ENCODE results near the gene SLC4A11.

SLC4A11 gene

DNA sequence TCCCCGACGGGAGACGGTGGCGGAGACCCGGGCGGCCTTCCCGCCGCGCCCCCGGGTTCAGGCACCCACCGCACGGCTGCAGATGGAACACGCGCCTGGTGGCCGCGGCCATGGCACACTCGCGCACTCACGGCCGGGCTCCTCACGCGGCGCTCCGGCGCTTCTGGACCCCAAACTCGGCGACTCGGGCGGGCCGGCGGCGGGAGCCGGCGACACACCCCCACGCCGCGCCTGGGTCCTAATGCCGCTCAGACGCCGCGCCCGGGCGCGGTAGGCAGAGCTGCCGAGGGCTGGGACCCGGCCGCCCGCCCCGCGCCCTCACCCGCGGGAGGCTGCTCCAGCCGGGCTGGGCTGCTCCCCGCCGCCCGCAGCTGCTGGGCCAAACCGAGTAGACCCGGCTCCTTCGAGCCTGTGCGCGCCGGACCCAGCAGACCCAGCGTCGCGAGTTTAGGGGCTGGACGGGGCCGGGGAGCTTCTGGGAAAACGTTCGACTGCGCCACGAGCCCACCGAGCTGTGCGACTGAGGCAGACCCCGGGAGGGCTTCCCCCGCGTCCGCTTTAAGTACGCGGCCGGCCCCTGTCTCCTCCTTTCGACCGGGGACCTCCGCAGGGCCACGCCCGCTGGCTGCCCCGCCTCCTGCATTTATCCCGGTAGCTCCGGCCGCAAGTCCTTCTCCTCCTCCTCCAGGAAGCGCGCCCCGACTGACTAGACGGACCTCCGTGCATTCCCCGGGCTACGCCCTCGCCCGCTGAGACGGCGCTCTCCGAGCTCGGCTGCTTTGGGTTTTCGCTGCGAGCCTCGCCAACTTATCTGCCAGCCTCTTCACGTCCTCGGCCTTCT lies at the start of gene SLC4A11:
Gene SLC4A11 (minus strand): TSS at position 165 of the 841 bp plus-strand sequence. CDS start 53 bp downstream, at position 112.
- DNase-seq, result no peak

DNA sequence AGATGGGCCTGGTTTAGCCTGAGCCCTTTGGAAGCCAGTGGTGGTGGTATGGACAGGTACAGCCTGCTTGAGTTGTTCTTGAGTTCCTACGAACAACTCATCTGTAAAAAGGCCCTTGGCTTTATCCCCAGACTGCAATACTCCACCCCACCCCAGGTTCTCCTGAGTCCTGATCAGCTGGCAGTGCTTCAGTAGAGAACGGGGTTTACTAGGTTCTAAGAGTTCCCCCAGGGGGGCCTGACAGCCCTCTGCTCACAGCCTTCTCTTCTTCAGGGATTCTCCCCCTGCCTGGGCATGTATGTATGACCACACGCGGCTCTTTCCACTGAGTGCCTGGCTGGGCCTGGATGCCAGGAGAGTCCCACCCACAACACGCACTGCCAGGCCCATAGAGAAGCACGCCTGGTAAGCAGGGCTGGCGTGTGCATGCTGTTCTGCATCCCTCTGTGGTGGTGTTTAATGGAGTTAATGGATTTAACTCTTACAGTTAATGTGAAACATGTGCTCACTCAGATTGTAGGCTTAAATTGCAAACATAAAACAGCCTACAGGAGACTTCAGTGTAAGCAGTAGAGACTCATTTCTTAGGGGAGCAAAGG lies 44.3 kb upstream of the SLC4A11 start:
- no peak for DNase-seq

GRCh38 chr20:3282271-3283221 lies 43.6 kb upstream of the SLC4A11 start:
- DNase-seq, result no peak

- DNase-seq, result no peak
Observed at GRCh38 chr20:3281437-3281836, 42.4 kb upstream of the SLC4A11 start.

DNA sequence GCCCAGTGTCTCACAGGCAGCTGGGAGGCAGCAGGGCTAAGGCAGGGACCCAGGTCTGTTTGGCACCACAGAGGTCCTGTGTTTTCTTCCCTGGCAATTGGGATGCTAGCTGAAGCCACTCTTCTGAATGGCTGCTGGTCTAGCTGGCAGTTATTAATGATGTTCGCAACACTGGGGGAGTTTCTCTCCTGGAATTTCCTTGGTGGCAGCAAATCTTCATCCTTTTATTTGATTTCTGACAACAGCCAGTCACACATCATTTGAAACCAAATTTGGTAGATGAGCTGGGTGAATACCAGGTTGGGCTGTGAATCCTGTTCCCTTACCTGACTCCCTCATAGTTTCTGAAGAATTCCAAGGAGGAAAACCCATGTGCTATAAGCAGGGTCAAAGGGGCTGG lies 40.8 kb upstream of the SLC4A11 start:
- DNase-seq, result no peak

- DNase-seq, result no peak
Observed at GRCh38 chr20:3277686-3278465, 38.9 kb upstream of the SLC4A11 start.

DNA sequence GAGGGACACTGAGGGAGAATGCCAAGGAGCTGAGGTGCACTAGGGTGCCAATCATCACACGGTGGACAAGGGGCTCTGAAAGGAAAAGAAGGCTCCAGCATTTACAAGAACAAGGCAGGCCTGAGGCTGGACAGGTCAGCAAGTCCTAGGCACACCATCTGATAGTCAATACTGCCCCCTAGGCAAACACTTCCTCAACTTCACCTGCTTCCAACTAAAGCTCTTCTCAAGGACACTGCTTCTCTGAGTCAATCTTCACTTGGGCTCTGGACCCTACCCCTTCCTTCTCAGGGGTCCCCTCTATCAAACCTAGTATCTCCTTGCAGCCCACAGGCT lies 37.7 kb upstream of the SLC4A11 start:
- DNase-seq, result no peak

DNA sequence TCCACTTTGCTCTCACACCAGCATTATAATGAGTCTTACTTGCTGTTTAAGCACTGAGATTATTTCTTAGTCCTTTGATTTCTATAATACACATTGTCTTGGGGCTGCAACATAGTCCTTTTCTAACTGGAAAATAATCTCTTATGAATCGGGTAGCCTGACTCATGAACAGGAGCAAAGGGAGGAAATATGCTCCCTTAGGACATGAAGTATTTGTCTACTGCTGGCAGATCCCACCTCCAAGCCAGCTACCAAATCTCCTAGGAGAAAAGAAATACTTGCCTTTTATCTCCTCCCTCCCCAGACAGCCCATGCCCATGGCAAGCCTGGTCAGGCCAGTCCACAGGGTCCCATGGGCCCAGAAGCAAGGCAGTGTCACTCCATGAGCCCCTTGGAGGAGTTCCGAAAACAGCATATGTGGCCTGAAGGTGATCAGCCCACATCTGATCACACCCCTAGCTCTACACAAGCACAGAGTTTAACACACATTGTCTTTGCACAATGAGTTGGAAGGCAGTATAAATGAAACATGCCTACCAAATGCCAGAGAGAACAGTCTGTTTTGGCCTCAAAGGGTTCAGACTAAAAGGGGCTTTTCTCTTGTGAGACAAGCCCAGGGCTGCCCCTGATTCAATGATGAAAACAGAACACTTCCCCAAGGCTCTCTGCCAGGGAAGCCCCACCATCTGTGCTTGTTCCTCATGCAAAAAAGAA lies 37.1 kb upstream of the SLC4A11 start:
- DNase-seq, result peak; percentile 84

DNA sequence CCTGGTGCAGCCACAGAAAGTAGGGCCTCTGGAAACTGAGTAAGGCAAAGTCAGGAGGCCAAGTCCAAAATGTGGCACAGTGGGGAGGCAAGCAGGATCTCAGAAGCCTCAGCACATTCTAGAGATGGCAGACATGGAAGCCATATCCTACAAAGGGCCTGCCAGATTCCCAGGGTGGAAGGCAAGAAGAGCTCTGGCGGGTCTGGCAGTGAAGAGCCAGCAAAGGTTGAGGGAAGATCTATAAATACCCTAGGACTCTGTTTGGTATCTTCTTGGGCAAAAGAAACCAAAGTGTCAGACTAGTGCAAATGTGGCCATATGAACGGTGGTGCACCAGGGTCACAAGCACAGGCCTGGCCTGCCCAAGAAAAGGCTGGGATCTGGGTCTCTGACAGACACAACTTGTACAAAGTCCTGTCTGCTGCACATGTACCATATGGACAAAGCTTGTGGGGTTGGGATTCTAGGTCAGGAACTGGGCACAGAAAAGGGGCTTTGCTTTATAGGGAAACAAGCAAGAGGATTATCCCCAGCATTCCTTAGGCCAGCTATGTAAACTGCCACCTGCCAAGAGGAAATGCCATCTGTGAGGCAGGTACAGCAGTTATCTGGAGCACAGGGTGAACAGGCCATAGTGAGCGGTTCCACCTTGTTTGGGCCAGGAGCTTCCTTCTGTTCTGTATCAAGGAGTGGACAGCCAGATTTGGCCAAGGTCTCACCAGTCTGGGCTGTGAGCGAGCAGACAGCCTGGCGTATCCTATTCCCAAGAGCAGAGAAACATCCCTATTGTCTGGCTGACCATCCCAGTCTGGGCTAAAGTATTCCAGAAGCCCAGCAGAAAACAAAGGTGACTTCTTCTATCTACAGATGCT lies 36.3 kb upstream of the SLC4A11 start:
- no peak for DNase-seq

- DNase-seq, result no peak
Observed at GRCh38 chr20:3273371-3273770, 34.4 kb upstream of the SLC4A11 start.

DNA sequence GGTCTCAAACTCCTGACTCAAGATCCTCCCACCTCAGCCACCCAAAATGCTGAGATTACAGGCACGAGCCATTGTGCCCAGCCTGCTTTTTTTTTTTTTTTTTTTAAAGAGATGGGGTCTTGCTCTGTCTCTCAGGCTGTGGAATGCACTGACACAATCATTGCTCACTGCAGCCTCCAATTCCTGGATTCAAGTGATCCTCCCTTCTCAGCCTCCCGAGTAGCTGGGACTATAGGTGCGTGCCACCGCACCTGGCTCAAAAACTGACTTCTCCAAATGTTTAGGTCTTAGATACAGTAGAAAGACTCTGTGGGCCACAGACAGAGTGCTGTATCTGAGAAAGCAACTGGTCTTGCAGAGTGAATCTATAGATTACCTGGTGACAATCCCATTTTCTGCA lies 31.1 kb upstream of the SLC4A11 start:
- no peak for DNase-seq

DNA sequence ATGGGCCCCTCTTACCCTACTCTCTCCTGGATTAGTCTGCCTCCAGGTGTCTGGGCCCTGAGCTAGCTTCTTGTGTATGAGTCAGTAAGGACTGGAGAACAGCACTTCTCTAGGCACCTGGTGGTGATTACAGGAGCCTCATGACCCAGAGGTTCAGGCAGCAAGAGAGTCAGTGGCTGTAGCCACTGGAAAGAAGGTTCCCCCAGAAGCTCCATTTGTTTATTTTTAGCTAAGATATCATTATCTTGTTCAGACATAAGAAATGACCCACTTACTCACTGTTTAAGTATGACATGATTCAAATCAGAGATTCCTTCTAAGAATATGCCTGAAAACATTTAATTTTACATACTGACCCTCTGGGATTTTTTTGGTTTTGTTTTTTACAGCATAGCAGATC lies 23.6 kb upstream of the SLC4A11 start:
- DNase-seq, result no peak

GRCh38 chr20:3258429-3258828 lies 19.4 kb upstream of the SLC4A11 start:
- no peak for DNase-seq

DNA sequence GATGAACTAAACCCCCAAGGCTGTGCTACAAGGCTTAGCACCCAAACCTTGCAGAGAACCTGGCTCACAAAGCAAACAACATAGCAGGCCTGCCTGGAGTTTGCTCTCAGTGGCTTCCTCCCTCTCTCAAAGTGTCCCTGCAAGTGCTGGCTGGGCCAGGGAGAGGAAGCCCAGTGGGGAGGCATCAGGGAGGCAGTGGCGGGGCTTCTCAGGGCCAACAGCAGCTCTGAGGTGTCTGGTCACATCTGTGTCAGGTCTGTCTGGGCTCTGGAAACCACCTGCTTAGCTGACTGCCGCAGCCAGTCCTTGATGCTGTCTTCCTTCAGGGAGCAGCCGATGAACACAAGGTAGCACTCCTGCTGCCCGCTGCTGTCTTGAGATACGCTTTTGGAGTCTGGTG lies 16.7 kb upstream of the SLC4A11 start:
- DNase-seq, result no peak

DNA sequence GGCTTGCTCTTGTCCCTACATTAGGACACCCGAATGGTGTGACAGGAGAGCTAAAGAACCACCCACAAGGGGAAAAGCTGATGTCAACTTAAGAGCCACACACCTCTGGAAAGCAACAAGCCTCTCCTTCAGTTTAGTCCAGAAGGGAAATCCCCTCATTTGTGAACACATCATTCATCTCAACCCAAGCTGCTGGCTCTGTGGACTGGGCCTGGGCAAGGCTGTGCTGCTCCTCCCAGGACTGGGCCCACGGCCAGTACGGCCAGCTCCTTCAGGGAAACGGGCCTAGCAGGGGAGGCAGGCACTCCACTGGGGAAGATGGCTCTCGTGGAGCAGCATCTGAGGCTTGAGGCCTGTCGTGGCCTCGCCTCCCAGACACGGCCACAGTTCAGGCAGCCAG lies 12.8 kb upstream of the SLC4A11 start:
- no peak for DNase-seq

GRCh38 chr20:3250091-3250504 lies 11.1 kb upstream of the SLC4A11 start:
- DNase-seq, result peak; percentile 2

GRCh38 chr20:3248993-3249347 lies 10.0 kb upstream of the SLC4A11 start:
- no peak for DNase-seq

- DNase-seq, result no peak
Observed at GRCh38 chr20:3248167-3248992, 9.4 kb upstream of the SLC4A11 start.

- no peak for DNase-seq
Observed at GRCh38 chr20:3247638-3248037, 8.6 kb upstream of the SLC4A11 start.

GRCh38 chr20:3246682-3247081 lies 7.7 kb upstream of the SLC4A11 start:
- DNase-seq, result no peak

All from NCI-H1694 (cell line).